Stomach smooth muscle (tissue), 2 donors: ENCODE data around the gene PCDHB14.
"Not testable (repeated sequence)": the region's sequence is repeated elsewhere in the genome, so short reads cannot be mapped to it uniquely, and the experiment has no call there.

Experiments
- H3K27ac ChIP-seq: one replicate; pipeline ENCODE4 v1.7.0; 2013; ENCODE audit warnings: mild to moderate bottlenecking, low read length, inconsistent platforms
- H3K27me3 ChIP-seq, 2 donors: one replicate each; pipeline ENCODE4 v1.7.0; 2013; ENCODE audit warnings: low read length in 2 of 2; ENCODE audit not compliant: insufficient read depth in 2 of 2, control insufficient read depth in 1 of 2
- H3K36me3 ChIP-seq, 2 donors: one replicate each; pipeline ENCODE4 v1.7.0; 2013; ENCODE audit warnings: low read length in 2 of 2; ENCODE audit not compliant: control insufficient read depth in 2 of 2, insufficient read depth in 2 of 2
- H3K4me1 ChIP-seq: one replicate; pipeline ENCODE4 v1.7.0; 2013; ENCODE audit warnings: low read length; ENCODE audit not compliant: control insufficient read depth, insufficient read depth
- H3K4me3 ChIP-seq, 2 donors: one replicate each; pipeline ENCODE4 v1.7.0; 2013; ENCODE audit warnings: low read length in 2 of 2
- H3K9ac ChIP-seq, 2 donors: one replicate each; pipeline ENCODE4 v1.7.0; 2013; ENCODE audit warnings: low read length in 2 of 2, mild to moderate bottlenecking in 1 of 2
- H3K9me3 ChIP-seq, 2 donors: one replicate each; pipeline ENCODE4 v1.7.0; 2013; ENCODE audit warnings: low read length in 2 of 2; ENCODE audit not compliant: control insufficient read depth in 2 of 2
- donor health status: healthy.
- donor health status: Pancreatic carcinoma.

Gene PCDHB14

DNA sequence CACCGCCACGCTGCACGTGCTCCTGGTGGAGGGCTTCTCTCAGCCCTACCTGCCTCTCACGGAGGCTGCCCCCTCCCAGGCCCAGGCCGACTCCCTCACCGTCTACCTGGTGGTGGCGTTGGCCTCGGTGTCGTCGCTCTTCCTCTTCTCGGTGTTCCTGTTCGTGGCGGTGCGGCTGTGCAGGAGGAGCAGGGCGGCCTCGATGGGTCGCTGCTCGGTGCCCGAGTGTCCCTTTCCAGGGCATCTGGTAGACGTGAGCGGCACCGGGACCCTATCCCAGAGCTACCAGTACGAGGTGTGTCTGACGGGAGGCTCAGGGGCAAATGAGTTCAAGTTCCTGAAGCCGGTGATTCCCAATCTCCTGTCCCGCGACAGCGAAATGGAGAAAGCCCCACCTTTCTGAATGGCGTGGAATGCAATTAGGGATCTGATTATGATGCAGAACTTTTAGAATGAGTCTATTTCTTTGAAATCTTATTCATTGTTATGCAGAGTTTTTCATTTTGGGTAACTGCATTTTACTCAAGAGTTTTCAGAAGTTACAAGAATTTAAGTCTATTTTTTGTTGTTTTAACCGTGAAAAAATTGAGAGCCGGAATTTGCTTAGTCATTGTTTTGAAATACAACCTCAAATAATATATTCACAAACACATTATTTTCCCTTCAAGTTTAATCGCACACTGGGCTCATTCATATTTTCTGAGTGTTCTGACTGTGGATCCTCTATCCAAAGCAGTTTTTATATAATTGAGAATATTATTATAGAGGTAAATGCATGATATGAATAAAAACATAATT lies 13.6 kb downstream of the PCDHB14 start:
- Histone ChIP-seq H3K9me3 (peaks cover 37 to 66% of the 10 kb centered on the region in 2 donors), H3K9ac (no peak overlapping the region), H3K4me1 (no peaks in the 10 kb centered on the region), H3K36me3 (peaks cover 2 to 3% of the 10 kb centered on the region in 2 donors), H3K27me3 (no peaks in the 10 kb centered on the region), H3K4me3 (peak overlapping the region in 1 of 2 donors; percentile 34), H3K27ac (no peak overlapping the region)

DNA sequence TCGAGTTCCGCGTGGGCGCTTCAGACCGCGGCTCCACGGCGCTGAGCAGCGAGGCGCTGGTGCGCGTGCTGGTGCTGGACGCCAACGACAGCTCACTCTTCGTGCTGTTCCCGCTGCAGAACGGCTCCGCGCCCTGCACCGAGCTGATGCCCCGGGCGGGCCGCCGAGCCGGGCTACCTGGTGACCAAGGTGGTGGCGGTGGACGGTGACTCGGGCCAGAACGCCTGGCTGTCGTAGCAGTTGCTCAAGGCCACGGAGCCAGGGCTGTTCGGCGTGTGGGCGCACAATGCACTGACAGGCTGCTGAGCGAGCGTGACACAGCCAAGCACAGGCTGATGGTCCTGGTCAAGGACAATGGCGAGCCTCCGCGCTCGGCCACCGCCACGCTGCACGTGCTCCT lies 18.4 kb downstream of the PCDHB14 start:
- Histone ChIP-seq H3K4me1 (peaks cover 4% of the 10 kb centered on the region), H3K9ac (no peak overlapping the region), H3K27ac (no peak overlapping the region), H3K9me3 (peaks cover 32 to 72% of the 10 kb centered on the region in 2 donors), H3K36me3 (peaks cover 2 to 3% of the 10 kb centered on the region in 2 donors), H3K4me3 (no peak overlapping the region), H3K27me3 (no peaks in the 10 kb centered on the region)

DNA sequence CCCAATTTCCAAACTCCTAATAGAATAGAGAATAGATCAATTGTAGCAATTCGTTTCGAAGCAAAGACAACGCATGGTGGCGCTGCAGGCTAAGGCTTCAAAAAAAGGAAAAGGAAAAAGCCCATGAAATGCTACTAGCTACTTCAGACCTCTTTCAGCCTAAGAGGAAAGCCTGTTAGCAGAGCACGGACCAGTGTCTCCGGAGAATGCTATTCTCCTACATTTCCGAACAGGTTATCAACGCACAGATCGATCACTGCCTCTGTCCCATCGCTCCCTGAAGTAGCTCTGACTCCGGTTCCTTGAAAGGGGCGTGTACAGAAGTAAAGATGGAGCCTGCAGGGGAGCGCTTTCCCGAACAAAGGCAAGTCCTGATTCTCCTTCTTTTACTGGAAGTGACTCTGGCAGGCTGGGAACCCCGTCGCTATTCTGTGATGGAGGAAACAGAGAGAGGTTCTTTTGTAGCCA lies 22.1 kb downstream of the PCDHB14 start, which contains the start of gene PCDHB15:
Gene PCDHB15 (plus strand): TSS at position 146 of the 468 bp plus-strand sequence. CDS start 184 bp downstream, at position 330.
- no peaks in the 10 kb centered on the region for H3K27me3 ChIP-seq
- H3K4me3 ChIP-seq, result peak within 1 kb of the TSS; percentile 58 to 70
- H3K9me3 ChIP-seq, result peaks cover 33 to 70% of the 10 kb centered on the region in 2 donors
- no peaks in the 10 kb centered on the region for H3K36me3 ChIP-seq
- H3K9ac ChIP-seq, result peak within 1 kb of the TSS; percentile 27 to 42
- peaks cover 4% of the 10 kb centered on the region for H3K4me1 ChIP-seq
- H3K27ac ChIP-seq, result no peak within 1 kb of the TSS

DNA sequence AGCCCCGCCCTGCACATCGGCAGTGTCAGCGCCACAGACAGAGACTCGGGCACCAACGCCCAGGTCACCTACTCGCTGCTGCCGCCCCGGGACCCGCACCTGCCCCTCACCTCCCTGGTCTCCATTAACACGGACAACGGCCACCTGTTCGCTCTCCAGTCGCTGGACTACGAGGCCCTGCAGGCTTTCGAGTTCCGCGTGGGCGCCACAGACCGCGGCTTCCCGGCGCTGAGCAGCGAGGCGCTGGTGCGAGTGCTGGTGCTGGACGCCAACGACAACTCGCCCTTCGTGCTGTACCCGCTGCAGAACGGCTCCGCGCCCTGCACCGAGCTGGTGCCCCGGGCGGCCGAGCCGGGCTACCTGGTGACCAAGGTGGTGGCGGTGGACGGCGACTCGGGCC lies 23.8 kb downstream of the PCDHB14 start:
- peaks cover 35 to 69% of the 10 kb centered on the region in 2 donors for H3K9me3 ChIP-seq
- H3K36me3 ChIP-seq, H3K27ac ChIP-seq, H3K27me3 ChIP-seq, H3K9ac ChIP-seq, H3K4me3 ChIP-seq, H3K4me1 ChIP-seq: not testable (repeated sequence)

DNA sequence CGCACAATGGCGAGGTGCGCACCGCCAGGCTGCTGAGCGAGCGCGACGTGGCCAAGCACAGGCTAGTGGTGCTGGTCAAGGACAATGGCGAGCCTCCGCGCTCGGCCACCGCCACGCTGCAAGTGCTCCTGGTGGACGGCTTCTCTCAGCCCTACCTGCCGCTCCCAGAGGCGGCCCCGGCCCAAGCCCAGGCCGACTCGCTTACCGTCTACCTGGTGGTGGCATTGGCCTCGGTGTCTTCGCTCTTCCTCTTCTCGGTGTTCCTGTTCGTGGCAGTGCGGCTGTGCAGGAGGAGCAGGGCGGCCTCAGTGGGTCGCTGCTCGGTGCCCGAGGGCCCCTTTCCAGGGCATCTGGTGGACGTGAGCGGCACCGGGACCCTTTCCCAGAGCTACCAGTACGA lies 24.3 kb downstream of the PCDHB14 start:
- not testable (repeated sequence) for H3K36me3 ChIP-seq, H3K9ac ChIP-seq, H3K27me3 ChIP-seq, H3K4me3 ChIP-seq, H3K4me1 ChIP-seq, H3K27ac ChIP-seq
- H3K9me3 ChIP-seq, result peaks cover 36 to 64% of the 10 kb centered on the region in 2 donors

DNA sequence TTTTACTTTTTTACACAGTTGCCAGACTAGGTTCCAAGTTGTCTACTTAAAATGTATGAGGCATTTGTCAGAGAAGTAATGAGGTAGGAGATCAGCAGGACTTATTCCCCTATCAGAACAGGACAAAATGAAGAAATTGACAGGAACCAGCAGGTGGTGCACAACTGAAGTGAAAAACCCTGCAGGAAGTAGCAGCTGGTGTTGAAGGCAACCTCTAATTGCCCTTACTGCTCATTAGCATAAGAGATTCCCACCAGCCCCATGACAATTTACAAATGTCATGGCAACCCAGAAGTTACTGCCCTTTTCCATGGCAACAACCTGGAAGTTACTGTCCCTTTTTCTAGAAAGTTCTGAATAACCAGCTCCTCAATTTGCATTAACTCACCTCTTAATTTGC lies 27.4 kb downstream of the PCDHB14 start:
- H3K9ac ChIP-seq, result no peak overlapping the region
- no peak overlapping the region for H3K27ac ChIP-seq
- H3K4me1 ChIP-seq, result peaks cover 4% of the 10 kb centered on the region
- H3K9me3 ChIP-seq, result peaks cover 49 to 54% of the 10 kb centered on the region in 2 donors
- no peaks in the 10 kb centered on the region for H3K36me3 ChIP-seq
- H3K27me3 ChIP-seq, result no peaks in the 10 kb centered on the region
- H3K4me3 ChIP-seq, result no peak overlapping the region

DNA sequence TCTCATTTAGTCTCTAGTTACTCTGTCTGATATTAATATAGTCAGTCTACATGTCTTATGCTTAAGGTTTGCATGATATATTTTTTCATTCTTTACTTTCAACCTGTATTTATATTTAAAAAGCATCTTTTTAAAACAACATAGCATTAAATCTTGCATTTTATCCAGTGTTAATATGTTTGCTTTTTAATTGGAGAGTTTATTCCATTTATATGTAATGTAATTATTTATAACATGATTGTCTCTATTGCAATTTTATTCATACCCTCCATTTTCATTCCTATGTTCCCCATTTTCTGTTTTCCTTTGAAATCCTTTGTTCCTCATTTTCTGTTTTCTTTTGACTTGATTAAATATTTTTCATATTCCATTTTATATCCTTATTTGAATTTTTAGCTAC lies 35.3 kb downstream of the PCDHB14 start:
- Histone ChIP-seq H3K9me3 (peaks cover 58 to 69% of the 10 kb centered on the region in 2 donors), H3K4me3 (no peak overlapping the region), H3K9ac (no peak overlapping the region), H3K27ac (no peak overlapping the region), H3K27me3 (no peaks in the 10 kb centered on the region), H3K36me3 (peaks cover 0 to 3% of the 10 kb centered on the region in 2 donors), H3K4me1 (no peaks in the 10 kb centered on the region)

DNA sequence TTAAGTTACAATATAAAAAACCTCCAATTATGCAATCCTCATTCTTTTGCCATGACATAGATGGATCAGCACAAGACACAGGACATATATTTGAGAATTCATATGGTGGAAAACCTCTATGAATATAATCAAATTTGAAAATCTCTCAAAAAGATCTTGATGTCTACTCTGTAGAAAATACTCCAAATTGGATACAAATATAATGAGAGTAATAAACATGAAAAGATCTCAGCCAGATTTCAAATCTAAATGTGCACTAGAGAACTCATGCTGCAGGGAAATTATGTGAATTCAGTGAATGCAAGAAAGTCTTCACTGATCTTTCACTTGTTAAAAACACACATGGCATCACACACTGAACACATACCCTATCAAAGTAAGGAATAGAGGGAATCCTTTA lies 35.8 kb downstream of the PCDHB14 start:
- no peaks in the 10 kb centered on the region for H3K27me3 ChIP-seq
- peak overlapping the region in 1 of 2 donors; percentile 34 for H3K4me3 ChIP-seq
- peaks cover 0 to 3% of the 10 kb centered on the region in 2 donors for H3K36me3 ChIP-seq
- no peaks in the 10 kb centered on the region for H3K4me1 ChIP-seq
- no peak overlapping the region for H3K27ac ChIP-seq
- no peak overlapping the region for H3K9ac ChIP-seq
- H3K9me3 ChIP-seq, result peaks cover 56 to 68% of the 10 kb centered on the region in 2 donors

DNA sequence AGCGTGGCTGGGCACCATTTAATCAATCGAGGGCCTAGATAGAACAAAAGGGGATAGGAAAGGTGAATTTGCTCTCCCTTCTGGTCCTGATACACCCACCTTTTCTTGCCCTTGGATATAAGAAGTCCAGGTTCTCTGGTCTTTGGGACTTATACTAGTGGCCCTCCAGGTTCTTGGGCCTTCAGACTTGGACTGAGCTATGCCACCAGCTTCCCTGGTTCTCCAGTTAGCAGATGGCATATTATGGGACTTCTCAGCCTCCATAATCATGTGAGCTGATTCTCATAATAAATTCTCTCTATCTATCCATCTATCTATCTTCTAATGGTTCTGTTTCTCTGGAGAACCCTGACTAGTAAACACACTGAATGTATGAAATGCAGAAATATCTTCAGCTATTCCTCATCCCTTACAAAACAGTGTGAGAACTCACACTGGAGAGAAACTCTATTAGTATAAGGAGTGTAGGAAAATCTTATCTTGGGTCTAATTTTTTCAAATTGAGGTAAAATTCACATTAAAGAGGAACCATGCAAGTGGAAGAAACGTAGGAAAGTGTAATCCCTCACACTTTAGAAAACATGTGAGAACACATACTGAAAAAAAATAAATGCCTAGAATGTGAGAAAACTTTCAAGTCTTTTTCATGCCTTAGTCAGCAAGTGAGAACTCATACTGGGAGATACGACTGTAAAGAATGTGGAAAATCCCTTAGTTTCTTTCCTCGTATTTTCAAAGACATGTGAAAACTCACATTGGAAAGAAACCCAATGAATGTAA lies 37.5 kb downstream of the PCDHB14 start:
- Histone ChIP-seq H3K27ac (no peak overlapping the region), H3K9me3 (peaks cover 55 to 67% of the 10 kb centered on the region in 2 donors), H3K9ac (no peak overlapping the region), H3K4me3 (peak overlapping the region in 1 of 2 donors; percentile 27), H3K27me3 (no peaks in the 10 kb centered on the region), H3K36me3 (peaks cover 0 to 3% of the 10 kb centered on the region in 2 donors), H3K4me1 (no peaks in the 10 kb centered on the region)

DNA sequence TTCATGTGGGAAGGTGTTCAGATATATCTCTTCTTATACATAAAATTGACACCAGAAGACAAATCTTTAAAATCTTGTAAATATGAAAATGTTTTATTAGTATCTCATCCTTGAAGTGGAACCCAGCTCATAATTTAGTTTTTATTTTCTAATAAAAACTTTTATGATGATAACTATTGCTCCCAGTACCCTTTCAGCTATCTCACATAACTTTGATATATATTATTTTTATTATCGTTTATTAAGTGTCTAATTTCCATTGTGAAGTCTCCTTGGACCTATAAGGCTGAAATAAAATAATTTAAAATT lies 38.0 kb downstream of the PCDHB14 start:
- Histone ChIP-seq H3K27me3 (no peaks in the 10 kb centered on the region), H3K9ac (no peak overlapping the region), H3K27ac (no peak overlapping the region), H3K9me3 (peaks cover 58 to 67% of the 10 kb centered on the region in 2 donors), H3K36me3 (peaks cover 0 to 3% of the 10 kb centered on the region in 2 donors), H3K4me1 (no peaks in the 10 kb centered on the region), H3K4me3 (no peak overlapping the region)
